Panc1 (cell line): ENCODE results near the gene CNNM1.

Experiments used
- CTCF ChIP-seq: fragments of 450-650 bp; IDR thresholded peaks from 2 replicates; pipeline ENCODE4 v1.5.1; 2017; ENCODE audit warnings: mild to moderate bottlenecking
- POLR2AphosphoS5 ChIP-seq: IDR thresholded peaks from 2 replicates; pipeline ENCODE4 v1.6.1; 2012; ENCODE audit warnings: mild to moderate bottlenecking, low read depth, low read length, moderate library complexity
- TCF7L2 ChIP-seq: IDR thresholded peaks from 2 replicates; pipeline ENCODE4 v1.6.1; 2011; ENCODE audit warnings: mild to moderate bottlenecking, low read depth, low read length, inconsistent platforms

- TF ChIP-seq CTCF: no peak
- no peak for TF ChIP-seq TCF7L2
- TF ChIP-seq POLR2AphosphoS5: no peak
These were observed 43.6 kb downstream of the CNNM1 start for GRCh38 chr10:99372546-99373271.
